HG03432 (cell line): ENCODE results near the gene LGMN.
A peak's percentile ranks its signal among the peaks of the same experiment; 100 is the strongest.
"Not testable (repeated sequence)": the region's sequence is repeated elsewhere in the genome, so short reads cannot be mapped to it uniquely, and the experiment has no call there.

ENCODE experiments used
- ATAC-seq: cut with Tn5 transposase; IDR thresholded peaks from one replicate; pipeline ENCODE4 v1.9.1; 2021; ENCODE audit warnings: mild to moderate bottlenecking, moderate library complexity; ENCODE audit not compliant: unreplicated experiment

Gene LGMN

DNA sequence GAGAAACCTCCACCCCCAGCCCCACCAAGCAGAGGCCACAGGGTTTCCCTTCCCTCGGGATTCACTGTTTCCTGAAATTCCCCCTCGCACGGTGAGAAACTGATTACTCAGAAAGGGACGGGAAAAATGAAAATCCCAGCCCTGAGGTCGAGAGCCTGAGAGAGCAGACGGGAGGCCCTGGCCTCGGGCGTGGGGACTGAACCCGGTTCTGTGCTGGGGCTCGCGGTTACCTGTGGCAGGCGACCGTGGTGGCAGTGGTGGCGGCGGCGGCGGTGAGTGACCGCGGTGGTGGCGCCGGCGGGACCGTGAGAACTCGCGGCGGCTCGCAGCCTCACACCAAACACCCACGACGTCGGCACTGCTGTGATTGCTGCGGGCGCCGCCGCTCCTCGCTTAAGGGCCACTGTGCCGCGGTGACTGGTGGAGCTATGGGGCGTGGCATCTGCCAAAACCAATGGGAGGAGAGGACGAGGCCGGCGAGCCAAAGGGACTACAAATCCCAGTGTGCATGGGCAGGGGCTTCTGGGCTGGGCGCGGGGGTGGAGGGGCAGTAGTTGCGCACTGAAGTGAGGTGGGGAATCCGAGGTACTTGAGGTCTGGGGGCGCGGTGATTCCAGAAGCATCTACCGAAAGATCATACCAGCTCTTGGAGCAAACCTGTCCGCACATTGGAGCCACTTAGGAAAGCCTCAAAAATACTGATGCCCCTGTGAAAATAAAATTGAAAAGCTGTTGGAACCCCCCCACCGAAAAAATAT is at the start of gene LGMN:
Gene LGMN, minus strand, starts transcription at position 369 of the 758 bp plus-strand sequence. CDS start 15,841 bp downstream, outside the sequence.
- ATAC-seq, result peak; percentile 81

DNA sequence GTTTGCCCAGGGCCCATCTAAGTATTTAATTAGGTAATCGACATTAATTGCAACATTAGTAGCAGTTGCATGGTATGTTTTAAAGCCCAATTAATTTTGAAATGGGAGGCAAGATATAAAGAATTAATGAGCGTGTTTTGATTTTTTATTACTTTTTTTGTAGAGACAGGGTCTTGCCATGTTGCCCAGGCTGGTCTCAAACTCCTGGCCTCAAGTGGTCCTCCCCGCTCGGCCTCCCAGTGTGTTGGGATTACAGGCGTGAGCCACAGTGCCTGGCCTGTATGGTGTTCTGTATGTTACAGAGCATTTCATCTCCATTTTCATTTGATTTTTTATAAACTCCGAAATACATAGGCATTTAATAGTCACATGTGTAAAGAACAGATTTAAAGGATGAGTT is 46.5 kb upstream of the LGMN start:
- no peak for ATAC-seq

DNA sequence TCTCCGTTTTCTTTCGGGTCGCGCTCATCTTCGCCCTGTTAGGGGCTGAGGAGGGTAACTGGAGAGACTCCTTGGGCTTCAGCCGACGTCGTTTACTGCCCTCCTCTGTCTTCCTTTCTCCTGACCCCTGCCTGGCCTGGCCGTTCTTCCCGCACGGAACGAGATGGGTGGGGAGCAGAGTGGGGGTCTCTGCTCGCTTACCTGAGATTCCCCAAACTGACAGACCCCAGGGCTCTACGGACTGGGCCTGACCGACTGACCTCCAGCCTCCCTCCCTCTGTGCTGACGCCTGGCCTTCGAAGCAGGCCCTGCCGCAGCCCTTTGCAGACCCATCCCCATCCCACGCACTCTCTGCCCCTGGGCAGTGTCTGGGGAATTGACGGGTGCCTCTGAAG is 46.1 kb upstream of the LGMN start:
- peak; percentile 16 for ATAC-seq

DNA sequence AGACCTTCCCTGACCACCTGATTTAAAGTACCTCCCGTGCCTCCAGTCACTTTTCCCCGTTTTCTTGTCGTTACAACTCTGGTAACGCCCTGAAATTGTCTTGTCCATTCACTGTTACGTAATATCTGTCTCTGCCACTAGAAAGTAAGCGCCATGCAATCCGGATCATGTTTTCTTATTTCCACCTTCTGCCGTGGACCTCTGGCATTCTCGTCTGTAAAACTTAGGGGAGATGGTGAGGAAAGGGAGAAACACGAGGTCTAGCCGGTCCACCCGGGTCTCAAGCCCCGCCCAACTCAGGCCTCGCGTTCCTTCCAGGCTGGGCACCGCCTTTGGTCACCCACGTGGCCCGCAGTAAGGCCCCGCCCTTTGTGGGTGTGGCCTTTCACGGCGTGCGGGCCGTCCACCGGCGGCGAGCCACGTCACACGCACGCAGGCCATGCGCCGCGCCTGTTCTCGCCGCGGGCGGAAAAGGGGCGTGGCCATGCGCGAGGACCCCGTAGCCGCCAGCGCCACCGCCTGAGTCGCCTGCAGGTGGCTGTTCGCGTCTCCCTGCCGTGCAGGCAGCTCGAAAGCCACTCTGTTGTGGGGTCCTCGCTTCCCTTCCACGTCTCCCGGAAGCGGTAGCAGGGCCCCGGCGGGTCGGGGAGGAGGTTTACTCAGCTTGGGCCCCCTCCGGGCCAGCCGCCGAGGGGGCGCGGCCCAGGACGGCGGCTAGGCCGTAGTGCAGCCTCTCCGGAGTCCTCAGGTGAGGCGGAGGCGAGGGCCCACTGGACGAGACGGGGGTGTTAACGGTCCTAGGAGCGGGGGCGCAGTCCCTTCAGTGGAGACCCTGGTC is 45.5 kb upstream of the LGMN start, which contains the start of gene GOLGA5:
Gene GOLGA5, plus strand, starts transcription at position 597 of the 838 bp plus-strand sequence. CDS start 3,133 bp downstream, outside the sequence.
- ATAC-seq, result peak; percentile 96

DNA sequence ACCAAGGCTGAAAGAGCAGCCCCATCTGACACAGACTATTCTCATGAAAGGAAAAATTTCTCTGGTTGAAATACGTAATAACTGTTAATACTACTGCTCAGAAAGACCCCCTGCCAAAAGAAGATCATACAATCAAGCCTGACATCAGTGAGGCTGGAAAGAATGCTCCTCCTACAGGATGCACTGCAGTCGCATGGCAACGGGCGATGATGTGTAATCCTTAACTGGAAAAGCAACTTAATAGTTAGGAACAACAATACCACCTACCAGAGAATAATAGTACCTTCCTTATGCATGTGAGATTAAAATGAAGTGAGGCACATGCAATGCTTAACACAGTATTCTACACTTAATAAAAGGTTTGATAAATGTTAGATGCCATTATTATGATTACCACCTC is 44.5 kb upstream of the LGMN start:
- no peak for ATAC-seq

DNA sequence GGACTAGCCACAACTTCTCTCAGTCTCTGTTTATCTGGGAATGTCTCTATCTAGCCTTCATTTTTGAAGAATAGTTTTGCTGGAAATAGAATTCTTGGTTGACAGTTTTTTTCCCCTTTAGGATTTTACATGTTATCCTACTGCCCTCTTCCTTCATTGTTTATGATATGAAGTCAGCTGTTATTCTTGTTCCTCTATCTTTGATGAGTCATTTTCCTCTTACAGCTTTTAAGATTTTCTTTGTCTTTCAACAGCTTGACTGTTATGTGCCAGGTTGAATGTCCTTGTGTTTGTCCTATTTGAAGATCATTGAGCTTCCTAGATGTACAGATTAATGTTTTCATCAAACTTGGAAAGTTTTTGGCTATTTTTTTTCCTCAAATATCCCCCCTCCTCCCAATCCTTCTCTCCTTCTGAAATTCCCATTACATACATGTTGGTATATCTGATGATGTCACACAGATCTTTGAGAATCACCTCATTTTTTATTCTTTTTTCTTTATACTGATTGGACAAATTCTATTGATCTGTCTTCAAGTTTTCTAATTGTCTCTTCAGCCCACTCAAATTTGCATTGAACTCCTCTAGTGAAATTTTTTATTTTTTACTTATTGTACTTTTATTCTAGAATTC is 41.1 kb upstream of the LGMN start:
- no peak for ATAC-seq

DNA sequence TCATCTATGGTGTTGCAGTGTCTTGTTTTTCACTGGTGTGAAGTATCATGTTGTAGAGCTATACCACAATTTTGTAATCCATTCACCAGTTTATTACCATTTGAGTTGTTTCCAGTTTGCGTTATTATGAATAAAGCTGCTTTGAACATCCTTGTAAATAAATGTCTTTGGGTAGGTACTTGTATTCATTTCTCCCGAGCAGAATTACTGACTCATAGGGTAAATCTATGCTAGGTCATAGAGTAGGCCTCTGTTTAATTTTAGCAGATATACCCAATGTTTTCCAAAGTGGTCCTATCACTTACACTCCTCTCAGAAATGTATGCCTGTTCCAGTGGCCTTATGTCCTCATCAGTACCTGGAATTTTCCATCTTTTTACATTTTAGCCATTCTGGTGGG is 39.1 kb upstream of the LGMN start:
- ATAC-seq, result no peak

DNA sequence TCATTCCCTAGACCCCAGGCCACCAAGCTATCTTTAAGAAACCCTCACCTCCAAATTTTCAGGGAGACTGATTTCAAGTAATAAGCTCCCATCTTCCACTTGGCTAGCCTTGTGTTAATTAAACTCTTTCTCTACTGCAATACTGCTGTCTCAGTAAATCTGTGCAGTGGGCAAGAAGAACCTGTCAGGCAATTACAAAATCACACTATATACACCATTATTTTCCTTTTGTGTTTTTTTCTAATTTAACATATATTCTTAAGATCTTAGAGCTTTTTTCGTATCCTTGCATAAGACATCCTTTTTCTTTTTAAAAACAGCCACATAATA is 38.0 kb upstream of the LGMN start:
- no peak for ATAC-seq

DNA sequence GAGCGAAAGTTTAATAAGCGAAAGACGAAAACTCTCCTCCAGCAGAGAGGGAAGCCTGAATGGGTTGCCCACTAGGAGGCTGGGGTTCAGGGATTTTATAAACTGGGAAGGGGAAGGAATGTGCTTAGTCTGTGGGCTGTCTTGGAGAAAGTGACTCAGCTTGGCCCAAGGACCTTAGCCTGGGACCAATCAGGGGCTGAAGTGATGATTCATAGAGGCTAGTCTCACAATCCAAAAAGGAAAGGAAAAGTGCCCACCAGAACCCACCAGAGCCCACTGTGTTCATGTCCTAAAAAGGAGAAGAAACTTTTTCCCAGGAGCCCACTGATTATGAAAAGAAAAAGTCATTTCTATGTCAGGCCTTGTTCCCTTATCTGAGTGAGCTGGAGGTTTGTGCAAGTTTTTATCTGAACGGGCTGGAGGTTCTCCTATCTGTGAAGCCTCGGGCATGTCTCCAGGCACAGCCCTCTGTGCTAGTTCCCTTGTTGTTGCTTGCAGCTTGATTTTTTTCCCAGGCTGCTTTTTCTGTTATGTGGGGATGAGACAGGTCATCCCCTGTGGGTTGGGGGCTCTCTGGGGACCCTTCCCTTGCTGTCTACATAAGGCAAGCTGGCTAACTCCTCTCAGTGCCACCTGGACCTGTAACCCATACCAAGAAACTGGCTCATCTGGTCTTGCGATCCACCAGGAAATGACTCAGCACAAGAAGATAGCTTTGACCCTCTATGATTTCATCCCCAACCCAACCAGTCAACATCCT is 37.4 kb upstream of the LGMN start:
- no peak for ATAC-seq

DNA sequence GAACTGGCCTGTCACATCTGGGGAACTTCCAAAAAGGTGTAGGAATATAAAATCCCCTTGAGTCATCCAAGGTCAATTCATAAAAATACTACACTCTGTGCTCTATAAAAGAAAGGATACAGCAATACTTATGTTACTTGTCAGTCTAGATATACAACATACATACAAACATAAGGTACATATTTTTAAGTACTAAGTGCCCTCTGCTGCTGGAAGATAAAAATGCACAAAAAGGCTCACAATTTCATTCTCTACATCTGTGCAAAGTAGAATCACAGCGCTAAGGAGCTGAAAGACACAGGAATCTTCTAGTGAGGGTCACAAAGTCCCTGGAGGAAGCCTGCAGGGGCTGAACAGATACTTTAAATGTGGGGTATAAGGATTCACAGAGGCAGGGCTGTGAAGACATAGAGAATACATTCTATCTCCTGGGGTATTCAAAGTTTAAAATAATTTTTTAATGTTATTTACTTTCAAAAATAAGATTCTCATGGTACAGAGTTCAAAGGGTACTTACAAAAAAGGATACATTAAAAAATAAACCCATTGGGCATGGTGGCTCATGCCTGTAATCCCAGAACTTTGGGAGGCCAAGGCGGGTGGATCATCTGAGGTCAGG is 35.5 kb upstream of the LGMN start:
- ATAC-seq, result peak; percentile 64

DNA sequence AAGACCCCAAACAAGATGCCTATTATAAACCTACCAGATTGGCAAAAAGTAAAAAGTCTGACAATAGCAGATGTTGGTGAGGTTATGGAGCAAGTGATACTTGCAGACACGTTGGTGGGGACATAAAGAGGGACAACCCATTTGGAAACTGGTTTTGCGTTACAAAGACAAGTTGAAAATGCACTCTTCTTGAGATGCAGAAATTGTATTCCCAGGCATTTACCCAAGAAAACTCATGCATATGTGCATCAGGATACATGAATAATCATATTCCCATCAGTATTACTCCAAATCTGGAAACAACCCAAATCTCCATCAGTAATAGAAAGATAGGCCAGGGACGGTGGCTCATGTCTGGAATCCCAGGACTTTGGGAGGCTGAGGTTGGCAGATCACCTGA is 32.9 kb upstream of the LGMN start:
- ATAC-seq, result no peak

DNA sequence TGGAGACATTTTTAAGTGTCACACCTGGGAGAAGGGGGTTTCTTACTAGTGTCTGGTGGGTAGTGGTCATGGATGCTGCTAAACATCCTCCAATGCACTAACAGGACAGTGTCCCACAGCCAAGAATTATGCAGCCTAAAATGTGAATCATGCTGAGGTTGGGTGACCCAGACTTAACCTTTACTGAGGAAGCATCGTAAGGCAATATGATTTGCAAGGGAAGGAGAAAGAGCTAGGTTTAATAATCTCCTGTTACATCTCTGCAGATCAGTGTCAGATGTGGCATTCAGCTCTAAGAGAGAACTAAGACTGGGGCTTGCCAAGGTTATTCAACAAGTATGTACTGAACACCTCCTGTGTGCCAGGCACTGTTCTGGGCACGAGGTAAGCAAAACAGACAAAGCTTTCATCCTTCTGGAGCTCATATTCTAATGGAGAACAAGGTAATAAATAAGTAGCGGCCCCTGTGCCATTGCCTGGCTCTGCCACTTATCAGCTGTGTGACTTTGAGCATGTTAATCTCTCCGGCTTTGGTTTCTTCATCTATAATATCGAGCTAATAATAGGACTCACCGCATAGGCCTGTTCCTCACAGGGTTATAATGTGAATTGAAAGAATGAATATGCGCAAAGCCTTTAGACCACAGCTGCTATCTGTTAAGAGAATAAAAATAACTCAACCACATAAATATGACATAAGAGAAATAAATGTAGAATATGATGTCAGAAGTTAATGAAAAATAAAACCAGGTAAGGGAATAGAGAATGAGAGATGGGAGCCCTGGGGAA is 32.2 kb upstream of the LGMN start:
- no peak for ATAC-seq

DNA sequence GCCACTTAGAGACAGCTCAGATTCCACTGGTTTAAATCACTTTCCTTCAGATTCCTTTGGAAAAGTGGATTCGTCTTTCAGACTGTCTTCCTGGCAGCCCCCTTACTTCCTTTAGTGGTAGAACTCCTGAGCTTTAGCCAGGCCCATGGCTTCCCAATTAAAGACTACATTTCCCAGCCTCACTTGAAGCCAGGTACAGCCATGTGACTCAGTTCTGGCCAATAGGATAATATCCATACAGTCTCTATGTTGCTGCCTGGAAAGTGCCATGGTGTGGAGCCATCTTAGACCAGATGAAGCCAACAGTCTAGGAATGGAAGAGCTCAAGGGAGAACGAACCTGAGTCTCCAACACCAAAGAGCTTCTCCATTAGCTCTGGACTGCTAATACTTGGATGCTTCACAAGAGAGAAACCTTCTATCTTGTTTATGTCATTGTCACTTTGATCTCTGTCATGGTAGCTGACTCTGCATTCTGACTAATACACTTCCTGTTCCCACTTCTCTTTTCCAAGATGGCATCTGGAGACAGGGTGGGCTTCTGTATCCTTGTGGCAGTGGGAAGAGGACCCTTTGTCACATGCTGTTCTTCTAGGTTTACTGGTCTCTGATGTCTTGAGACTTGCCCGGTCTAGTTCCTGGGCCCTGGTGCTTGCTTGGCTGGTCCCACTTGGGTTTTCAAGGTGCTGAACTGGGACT is 30.6 kb upstream of the LGMN start:
- ATAC-seq, result not testable (repeated sequence)

DNA sequence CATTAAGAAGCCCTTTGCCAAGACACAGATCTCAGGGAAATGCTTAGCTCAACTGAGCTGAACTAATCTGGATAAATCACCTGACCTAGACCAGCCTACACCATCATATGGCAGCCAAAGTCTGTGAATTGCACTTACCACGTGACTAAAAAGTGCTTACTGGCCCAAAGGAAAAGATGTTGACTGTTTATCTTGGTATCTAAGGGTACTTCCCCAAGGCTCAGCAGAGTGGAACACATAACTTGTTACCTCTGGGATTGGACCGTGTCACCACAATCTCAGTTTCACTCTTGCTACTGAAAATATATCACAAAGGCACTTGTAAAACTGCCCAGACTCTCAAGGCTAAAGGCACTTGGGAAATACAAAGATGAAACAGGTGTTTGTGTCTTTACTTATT is 26.9 kb upstream of the LGMN start:
- peak; percentile 96 for ATAC-seq

DNA sequence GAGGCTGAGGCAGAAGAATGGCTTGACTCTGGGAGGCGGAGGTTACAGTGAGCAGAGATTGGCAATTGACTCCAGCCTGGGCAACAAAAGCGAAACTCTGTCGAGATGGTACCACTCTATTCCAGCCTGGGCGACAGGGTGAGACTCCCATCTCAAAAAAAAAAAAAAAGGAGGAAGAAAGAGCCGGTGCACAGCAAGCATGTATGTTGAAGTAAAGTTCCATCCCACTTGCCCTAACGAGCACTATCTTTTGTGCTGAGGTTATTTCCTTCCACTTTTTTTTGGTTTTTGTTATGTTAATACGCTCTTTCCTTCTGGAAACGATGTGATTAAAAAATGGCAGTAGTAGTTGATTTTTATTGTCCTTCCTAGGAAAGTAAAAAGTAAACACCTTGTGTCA is 26.1 kb upstream of the LGMN start:
- no peak for ATAC-seq

DNA sequence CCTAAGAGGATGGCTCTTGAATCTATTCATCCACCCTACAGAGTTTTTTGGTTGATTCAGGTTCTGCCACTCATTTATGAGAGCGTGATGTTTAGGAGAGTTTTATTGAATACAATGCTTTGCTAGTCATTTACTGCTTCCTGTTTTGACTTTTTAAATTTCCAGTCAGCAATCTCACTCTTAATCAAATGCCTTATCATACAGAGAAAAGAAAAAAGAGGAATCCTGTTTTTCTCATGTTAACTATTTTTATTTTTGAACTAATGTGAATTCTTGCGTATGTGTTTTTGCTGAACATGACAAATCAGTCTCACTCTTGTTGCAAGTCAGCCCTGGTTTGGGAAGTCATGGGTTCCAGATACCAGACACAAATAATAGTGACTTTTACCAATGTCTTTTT is 22.1 kb upstream of the LGMN start:
- ATAC-seq, result no peak

DNA sequence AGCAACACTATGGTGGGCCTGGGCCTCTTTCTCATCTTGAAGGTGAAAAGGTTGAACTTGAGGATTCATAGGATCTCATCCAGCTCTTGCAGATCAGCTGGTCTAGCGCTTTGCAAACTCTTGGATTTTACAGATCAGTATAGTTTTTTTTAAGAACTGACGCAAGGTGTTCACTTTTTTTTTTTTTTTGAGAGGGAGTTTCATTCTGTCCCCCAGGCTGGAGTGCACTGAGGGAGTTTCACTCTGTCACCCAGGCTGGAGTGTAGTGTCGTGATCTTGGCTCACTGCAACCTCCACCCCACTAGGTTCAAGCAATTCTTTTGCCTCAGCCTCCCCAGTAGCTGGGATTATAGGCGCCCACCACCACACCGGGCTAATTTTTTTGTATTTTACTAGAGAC is 20.4 kb upstream of the LGMN start:
- ATAC-seq, result no peak

DNA sequence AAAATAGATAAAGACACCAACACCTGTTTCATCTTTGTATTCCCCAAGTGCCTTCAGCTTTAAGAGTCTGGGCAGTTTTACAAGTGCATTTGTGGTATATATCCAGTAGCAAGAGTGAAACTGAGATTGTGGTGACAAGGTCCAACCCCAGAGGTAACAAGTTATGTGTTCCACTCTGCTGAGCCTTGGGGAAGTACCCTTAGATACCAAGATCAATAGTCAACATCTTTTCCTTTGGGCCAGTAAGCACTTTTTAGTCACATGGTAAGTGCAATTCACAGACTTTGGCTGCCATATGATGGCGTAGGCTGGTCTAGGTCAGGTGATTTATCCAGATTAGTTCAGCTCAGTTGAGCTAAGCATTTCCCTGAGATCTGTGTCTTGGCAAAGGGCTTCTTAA is 19.8 kb upstream of the LGMN start:
- peak; percentile 95 for ATAC-seq
